SH-SY5Y (cell line): ENCODE results near the gene TSPY4.
"Not testable (repeated sequence)": the region's sequence is repeated elsewhere in the genome, so short reads cannot be mapped to it uniquely, and the experiment has no call there.

Source experiments
- GATA2 ChIP-seq: IDR thresholded peaks from 2 replicates; pipeline ENCODE4 v1.6.1; 2011; ENCODE audit warnings: mild to moderate bottlenecking, low read depth, low read length
- GATA3 ChIP-seq: IDR thresholded peaks from 2 replicates; pipeline ENCODE4 v1.6.1; 2011; ENCODE audit warnings: low read depth, mild to moderate bottlenecking, low read length, moderate library complexity

The TSPY4 gene, protein sequence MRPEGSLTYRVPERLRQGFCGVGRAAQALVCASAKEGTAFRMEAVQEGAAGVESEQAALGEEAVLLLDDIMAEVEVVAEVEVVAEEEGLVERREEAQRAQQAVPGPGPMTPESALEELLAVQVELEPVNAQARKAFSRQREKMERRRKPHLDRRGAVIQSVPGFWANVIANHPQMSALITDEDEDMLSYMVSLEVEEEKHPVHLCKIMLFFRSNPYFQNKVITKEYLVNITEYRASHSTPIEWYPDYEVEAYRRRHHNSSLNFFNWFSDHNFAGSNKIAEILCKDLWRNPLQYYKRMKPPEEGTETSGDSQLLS

DNA sequence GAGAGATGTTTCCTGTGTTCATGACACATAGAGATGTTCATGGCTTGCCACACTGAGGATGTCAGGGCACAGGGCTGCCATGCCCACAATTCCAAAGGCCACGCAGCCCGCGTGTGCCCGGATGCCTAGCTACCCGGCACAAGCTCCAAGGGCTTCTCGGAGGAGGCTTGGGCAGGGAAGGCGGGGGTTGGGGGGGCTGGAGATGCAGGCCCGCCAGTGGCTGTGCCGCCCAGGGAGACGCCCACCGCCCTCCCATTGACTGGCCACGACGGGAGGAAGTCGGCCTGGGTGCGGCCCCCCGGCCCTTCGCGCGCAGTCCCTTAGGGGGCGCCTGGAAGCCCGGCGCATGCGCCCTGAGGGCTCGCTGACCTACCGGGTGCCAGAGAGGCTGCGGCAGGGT, at the start of gene TSPY4:
TSS of gene TSPY4 (plus strand) at position 301 of the 400 bp plus-strand sequence. CDS start at position 347, 46 bp downstream.
- not testable (repeated sequence) for TF ChIP-seq GATA3, GATA2

DNA sequence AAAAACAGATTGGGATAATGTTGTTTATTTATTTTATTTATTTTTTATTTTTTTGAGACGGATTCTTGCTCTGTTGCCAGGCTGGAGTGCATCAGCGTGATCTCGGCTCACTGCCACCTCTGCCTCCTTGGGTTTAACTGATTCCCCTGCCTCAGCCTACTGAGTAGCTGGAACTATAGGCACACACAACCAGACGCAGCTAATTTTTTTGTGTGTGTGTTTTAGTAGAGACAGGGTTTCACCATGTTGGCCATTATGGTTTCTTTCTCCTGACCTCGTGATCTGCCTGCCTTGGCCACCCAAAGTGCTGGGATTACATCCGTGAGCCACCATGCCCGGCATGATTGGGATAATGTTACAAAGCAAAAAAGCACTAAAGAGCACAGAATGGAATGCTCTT, 16.3 kb upstream of the TSPY4 start:
- TF ChIP-seq GATA2 = no peak

DNA sequence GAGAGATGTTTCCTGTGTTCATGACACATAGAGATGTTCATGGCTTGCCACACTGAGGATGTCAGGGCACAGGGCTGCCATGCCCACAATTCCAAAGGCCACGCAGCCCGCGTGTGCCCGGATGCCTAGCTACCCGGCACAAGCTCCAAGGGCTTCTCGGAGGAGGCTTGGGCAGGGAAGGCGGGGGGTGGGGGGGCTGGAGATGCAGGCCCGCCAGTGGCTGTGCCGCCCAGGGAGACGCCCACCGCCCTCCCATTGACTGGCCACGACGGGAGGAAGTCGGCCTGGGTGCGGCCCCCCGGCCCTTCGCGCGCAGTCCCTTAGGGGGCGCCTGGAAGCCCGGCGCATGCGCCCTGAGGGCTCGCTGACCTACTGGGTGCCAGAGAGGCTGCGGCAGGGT, 20.2 kb downstream of the TSPY4 start, which contains the start of gene TSPY8:
TSS of gene TSPY8 (plus strand) at position 301 of the 400 bp plus-strand sequence. CDS start at position 347, 46 bp downstream.
- not testable (repeated sequence) for TF ChIP-seq GATA3, GATA2
